AG04449 (cell line): ENCODE data around the gene CDK8.

Experiments
- CTCF ChIA-PET: fragments of 350-600 bp; formaldehyde crosslinking; extraction: SDS; loops from one replicate; lab custom pipeline; 2021; ENCODE audit warnings: antibody characterized with exemption; lab: Yijun Ruan, JAX
- POLR2A ChIA-PET: fragments of 400-600, 350-600 bp; formaldehyde crosslinking; extraction: SDS; loops from one replicate; lab custom pipeline; 2020; ENCODE audit warnings: antibody characterized with exemption, inconsistent platforms; lab: Yijun Ruan, JAX
- DNase-seq: peaks from one replicate; pipeline ENCODE4 v3.0.0-alpha.2; 2010; ENCODE audit warnings: low read depth, low spot score
- H3K4me3 ChIP-seq: 2 replicates; pipeline ENCODE4 v1.5.1; 2011; ENCODE audit warnings: low read depth, mild to moderate bottlenecking, control low read depth, low read length
- TF ChIP-seq, protein P1 (sequence below): IDR thresholded peaks from one replicate; pipeline ENCODE4 v1.5.1; 2011; ENCODE audit warnings: mild to moderate bottlenecking, moderate library complexity, low read length, control low read depth, inconsistent platforms; ENCODE audit not compliant: insufficient read depth; ENCODE audit errors: missing control alignments

The CDK8 gene

DNA sequence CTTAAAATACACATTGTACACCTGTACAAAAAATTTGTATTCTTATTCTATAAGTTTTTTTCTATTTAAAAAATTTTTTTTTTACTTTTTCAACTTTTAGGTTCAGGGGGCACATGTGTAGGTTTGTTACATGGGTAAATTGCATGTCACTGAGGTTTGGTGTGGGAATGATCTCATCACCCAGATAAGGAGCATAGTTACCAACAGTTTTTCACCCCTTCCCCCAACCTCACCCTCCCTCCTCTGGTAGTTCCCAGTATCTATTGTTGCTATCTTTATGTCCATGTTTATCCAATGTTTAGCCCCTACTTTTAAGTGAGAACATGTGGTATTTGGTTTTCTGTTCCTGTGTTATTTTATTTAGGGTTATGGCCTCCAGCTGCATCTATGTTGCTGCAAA is 89.9 kb downstream of the CDK8 start:
- ChIA-PET CTCF (no interaction called here), POLR2A (no interaction called here)
- DNase-seq = no peak
- no peak overlapping the region for H3K4me3 ChIP-seq
- TF ChIP-seq, protein P1, sequence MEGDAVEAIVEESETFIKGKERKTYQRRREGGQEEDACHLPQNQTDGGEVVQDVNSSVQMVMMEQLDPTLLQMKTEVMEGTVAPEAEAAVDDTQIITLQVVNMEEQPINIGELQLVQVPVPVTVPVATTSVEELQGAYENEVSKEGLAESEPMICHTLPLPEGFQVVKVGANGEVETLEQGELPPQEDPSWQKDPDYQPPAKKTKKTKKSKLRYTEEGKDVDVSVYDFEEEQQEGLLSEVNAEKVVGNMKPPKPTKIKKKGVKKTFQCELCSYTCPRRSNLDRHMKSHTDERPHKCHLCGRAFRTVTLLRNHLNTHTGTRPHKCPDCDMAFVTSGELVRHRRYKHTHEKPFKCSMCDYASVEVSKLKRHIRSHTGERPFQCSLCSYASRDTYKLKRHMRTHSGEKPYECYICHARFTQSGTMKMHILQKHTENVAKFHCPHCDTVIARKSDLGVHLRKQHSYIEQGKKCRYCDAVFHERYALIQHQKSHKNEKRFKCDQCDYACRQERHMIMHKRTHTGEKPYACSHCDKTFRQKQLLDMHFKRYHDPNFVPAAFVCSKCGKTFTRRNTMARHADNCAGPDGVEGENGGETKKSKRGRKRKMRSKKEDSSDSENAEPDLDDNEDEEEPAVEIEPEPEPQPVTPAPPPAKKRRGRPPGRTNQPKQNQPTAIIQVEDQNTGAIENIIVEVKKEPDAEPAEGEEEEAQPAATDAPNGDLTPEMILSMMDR = no peak

GRCh38 chr13:26344980-26345379 is 91.1 kb downstream of the CDK8 start:
- ChIA-PET POLR2A (no interaction called here), CTCF (no interaction called here)
- no peak for DNase-seq
- TF ChIP-seq, protein P1 = no peak
- no peak overlapping the region for H3K4me3 ChIP-seq

GRCh38 chr13:26348966-26349365 is 95.0 kb downstream of the CDK8 start:
- H3K4me3 ChIP-seq = no peak overlapping the region
- CTCF ChIA-PET = no interaction called here
- DNase-seq = no peak
- POLR2A ChIA-PET = no interaction called here
- TF ChIP-seq, protein P1 = no peak

DNA sequence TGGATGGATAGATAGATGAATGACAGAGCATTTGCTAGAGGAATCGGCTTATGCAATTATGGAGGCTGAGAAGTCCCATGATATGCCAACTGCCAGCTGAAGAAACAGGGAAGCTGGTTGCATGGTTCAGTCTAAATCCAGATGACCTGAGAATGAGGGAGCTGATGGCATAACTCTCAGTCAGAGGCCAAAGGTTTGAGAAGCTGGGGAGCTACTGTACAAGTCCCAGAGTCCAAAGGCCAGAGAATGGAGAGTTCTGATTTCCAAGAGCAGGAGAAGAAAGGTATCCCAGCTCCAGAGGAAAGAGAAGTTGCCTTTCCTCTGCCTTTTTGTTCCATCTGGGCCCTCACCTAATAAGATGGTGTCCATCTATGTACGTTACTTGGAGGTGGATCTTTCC is 108.3 kb downstream of the CDK8 start:
- no peak overlapping the region for H3K4me3 ChIP-seq
- TF ChIP-seq, protein P1 = no peak
- DNase-seq = no peak
- ChIA-PET CTCF (no interaction called here), POLR2A (no interaction called here)

DNA sequence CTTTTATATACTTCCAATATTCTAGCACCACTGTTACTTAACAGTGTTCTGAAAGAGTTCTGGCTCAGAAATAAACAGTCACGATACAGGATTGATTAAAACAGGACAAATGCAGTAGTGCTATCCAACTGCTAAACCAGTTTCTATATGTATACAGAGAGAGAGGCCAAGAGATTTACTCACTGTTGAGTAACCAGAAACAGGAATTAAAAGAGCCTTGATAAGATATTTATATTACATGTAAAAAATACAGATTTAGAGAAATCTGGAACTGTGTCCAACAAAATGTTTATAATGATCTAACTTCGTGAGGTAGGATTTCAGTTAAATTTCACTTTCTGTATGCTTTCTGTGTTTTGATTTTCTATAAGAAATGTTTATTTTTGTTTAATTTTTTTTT is 116.6 kb downstream of the CDK8 start:
- TF ChIP-seq, protein P1 = no peak
- ChIA-PET POLR2A (no interaction called here), CTCF (no interaction called here)
- DNase-seq = no peak
- no peak overlapping the region for H3K4me3 ChIP-seq

- ChIA-PET POLR2A (no interaction called here), CTCF (no interaction called here)
- no peak for DNase-seq
- TF ChIP-seq, protein P1 = no peak
- no peak overlapping the region for H3K4me3 ChIP-seq
These were observed 118.8 kb downstream of the CDK8 start for GRCh38 chr13:26372747-26373146.

GRCh38 chr13:26376430-26376829 is 122.5 kb downstream of the CDK8 start:
- TF ChIP-seq, protein P1 = no peak
- H3K4me3 ChIP-seq = no peak overlapping the region
- POLR2A ChIA-PET = no interaction called here
- CTCF ChIA-PET = interaction anchor here (1.0 to 1.5 kb wide), 4 partner anchors 8 to 322 kb away, joined by 3 to 5 read pairs (median 4); no protein-coding TSS in a partner anchor
- DNase-seq = no peak
